GM20431 (cell line): ENCODE measurements around the gene TTC7B.

Source experiments
- in situ Hi-C: fragments of 300-500 bp; cut with MseI, MboI; formaldehyde crosslinking; loops from one replicate; pipeline ENCODE4 v1.15.0; 2020; ENCODE audit warnings: low sequenced_read_pairs; ENCODE audit not compliant: unreplicated experiment

TTC7B gene

GRCh38 chr14:90511795-90512328 lies 304.4 kb downstream of the TTC7B start:
- in situ Hi-C loops, result no loop called here

- in situ Hi-C loops, result no loop called here
Measured at GRCh38 chr14:90511252-90511651, 305.0 kb downstream of the TTC7B start.

GRCh38 chr14:90510159-90510558 lies 306.1 kb downstream of the TTC7B start:
- in situ Hi-C loops, result no loop called here

- in situ Hi-C loops, result no loop called here
Measured at GRCh38 chr14:90509403-90509802, 306.8 kb downstream of the TTC7B start.

GRCh38 chr14:90508536-90509254 lies 307.5 kb downstream of the TTC7B start:
- in situ Hi-C loops, result no loop called here

- in situ Hi-C loops, result no loop called here
Measured at GRCh38 chr14:90508036-90508435, 308.2 kb downstream of the TTC7B start.

GRCh38 chr14:90507428-90507827 lies 308.8 kb downstream of the TTC7B start:
- in situ Hi-C loops, result no loop called here

- in situ Hi-C loops, result no loop called here
Measured at GRCh38 chr14:90506748-90507147, 309.5 kb downstream of the TTC7B start.

GRCh38 chr14:90505531-90505930 lies 310.7 kb downstream of the TTC7B start:
- in situ Hi-C loops, result no loop called here

- in situ Hi-C loops, result no loop called here
Measured at GRCh38 chr14:90504643-90505042, 311.6 kb downstream of the TTC7B start.

- in situ Hi-C loops, result no loop called here
Measured at GRCh38 chr14:90503582-90503981, 312.6 kb downstream of the TTC7B start.

GRCh38 chr14:90502760-90503159 lies 313.5 kb downstream of the TTC7B start:
- in situ Hi-C loops, result no loop called here

- in situ Hi-C loops, result no loop called here
Measured at GRCh38 chr14:90500665-90501370, 315.4 kb downstream of the TTC7B start.

GRCh38 chr14:90499908-90500664 lies 316.1 kb downstream of the TTC7B start:
- in situ Hi-C loops, result no loop called here

GRCh38 chr14:90499121-90499520 lies 317.1 kb downstream of the TTC7B start:
- in situ Hi-C loops, result no loop called here

- in situ Hi-C loops, result no loop called here
Measured at GRCh38 chr14:90498198-90498597, 318.0 kb downstream of the TTC7B start.

GRCh38 chr14:90496379-90496778 lies 319.9 kb downstream of the TTC7B start:
- in situ Hi-C loops, result no loop called here

- in situ Hi-C loops, result no loop called here
Measured at GRCh38 chr14:90495357-90496276, 320.6 kb downstream of the TTC7B start.

- in situ Hi-C loops, result no loop called here
Measured at GRCh38 chr14:90491911-90492531, 324.2 kb downstream of the TTC7B start.
